SH-SY5Y (cell line): ENCODE measurements around the gene CHID1.

Experiments
- GATA2 ChIP-seq: IDR thresholded peaks from 2 replicates; pipeline ENCODE4 v1.6.1; 2011; ENCODE audit warnings: mild to moderate bottlenecking, low read depth, low read length
- GATA3 ChIP-seq: IDR thresholded peaks from 2 replicates; pipeline ENCODE4 v1.6.1; 2011; ENCODE audit warnings: low read depth, mild to moderate bottlenecking, low read length, moderate library complexity

GRCh38 chr11:893008-893654 lies 17.5 kb downstream of the CHID1 start:
- TF ChIP-seq GATA2: no peak
- TF ChIP-seq GATA3: no peak
